Esophagus squamous epithelium (tissue), 5 donors: ENCODE measurements around the gene TMEM263. TPM values are rescaled to one million over a fixed set of nuclear protein-coding genes. Genes with fewer than 3 reads are reported as not detected.

Experiments used
- DNase-seq: peaks from one replicate; lab custom pipeline; 2025; lab: John Stamatoyannopoulos, UW
- H3K27ac ChIP-seq, 4 donors: fragments of 200-600 bp; sonication (generic); one replicate each; pipeline ENCODE4 v1.5.1; 2016 to 2019; ENCODE audit warnings: mild to moderate bottlenecking in 1 of 4
- H3K27me3 ChIP-seq, 4 donors: fragments of 200-600 bp; sonication (generic); 1 replicate in 3 of 4; 2 replicates in 1 of 4; pipeline versions ENCODE4 v1.5.1 to v1.6.0; 2017 to 2021; ENCODE audit warnings: antibody characterized with exemption in 1 of 4
- H3K36me3 ChIP-seq, 3 donors: fragments of 200-600 bp; sonication (generic); one replicate each; pipeline ENCODE4 v1.5.1; 2016 to 2019
- H3K4me1 ChIP-seq, 3 donors: fragments of 200-600 bp; sonication (generic); one replicate each; pipeline ENCODE4 v1.5.1; 2017 to 2019
- H3K4me3 ChIP-seq, 4 donors: fragments of 200-600 bp; sonication (generic); 1 replicate in 3 of 4; 2 replicates in 1 of 4; pipeline ENCODE4 v1.5.1; 2016 to 2019; ENCODE audit warnings: mild to moderate bottlenecking in 2 of 4, moderate library complexity in 1 of 4
- H3K9me3 ChIP-seq, 3 donors: fragments of 200-600 bp; sonication (generic); one replicate each; pipeline ENCODE4 v1.5.1; 2016 to 2019
- POLR2A ChIP-seq, 4 donors: fragments of 450-650 bp; IDR thresholded peaks; one replicate each; pipeline ENCODE4 v1.6.1; 2017; ENCODE audit warnings: antibody characterized with exemption in 4 of 4, mild to moderate bottlenecking in 4 of 4, moderate library complexity in 3 of 4
- WGBS, 2 donors: methylation state at CpG; one replicate each; pipeline ENCODE4 v1.1.5; 2018; 5-methylcytosine and 5-hydroxymethylcytosine counted together
- intact Hi-C: fragments of 100-400 bp; cut with DNase I; formaldehyde crosslinking; loops from one replicate; pipeline ENCODE4 v1.15.0; 2022
- total RNA-seq, 4 donors: library from RNA; depleted of rRNA; stranded (reverse); fragments of >200 nt; gene quantifications; one replicate each; pipeline ENCODE4 v1.1.0, GENCODE V29; 2016
- TF ChIP-seq, protein P1 (sequence below), 6 experiments: fragments of 450-650 bp in 4 of 6; fragments of 200-600 bp in 2 of 6; sonication (generic) in 2 of 6; IDR thresholded peaks; one replicate each; pipeline ENCODE4 v1.5.1; 2016 to 2019; ENCODE audit warnings: antibody characterized with exemption in 6 of 6, mild to moderate bottlenecking in 4 of 6, moderate library complexity in 4 of 6
- donor health status: DM: yes; HTN: yes; CAD: no.

TMEM263 gene
- 10 to 100 TPM in 2 of 4 donors, 1 to 10 TPM in 2; 5.1 to 12.0 (median 8.6) TPM for total RNA-seq

DNA sequence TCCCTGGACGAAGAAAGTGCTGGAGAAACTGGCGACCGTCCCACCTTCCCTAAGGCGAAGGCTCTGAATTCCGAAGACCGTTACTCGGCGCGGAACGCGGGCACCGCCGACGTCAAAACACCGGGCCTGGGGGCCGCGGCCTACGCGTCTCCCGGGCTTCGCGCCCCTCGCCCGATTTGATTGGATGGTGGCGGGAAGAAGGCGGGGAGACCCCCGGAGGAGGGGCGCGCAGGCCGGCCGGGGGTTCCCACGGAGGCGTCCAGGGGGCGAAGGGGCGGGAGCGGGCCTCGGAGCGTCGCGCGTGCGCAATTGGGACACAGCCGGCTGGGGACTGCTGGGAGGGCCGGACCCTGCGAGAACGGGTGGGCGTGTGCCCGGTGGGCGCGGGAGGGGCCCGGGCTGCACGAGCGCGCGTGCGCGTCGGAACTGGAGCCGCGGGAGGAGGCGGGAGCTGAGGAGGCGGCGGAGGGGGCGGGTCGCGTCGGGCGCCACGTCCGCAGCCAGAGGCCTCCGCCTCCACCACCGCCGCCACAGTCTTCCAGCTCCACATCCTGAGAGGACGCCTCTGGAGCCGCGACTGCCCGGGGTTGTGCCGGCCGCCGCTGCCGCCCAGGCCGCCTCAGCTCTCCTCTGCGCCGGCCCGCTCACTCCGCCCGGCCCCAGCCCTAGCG is at the start of gene TMEM263:
Gene TMEM263 (plus strand): TSS at position 531 of the 671 bp plus-strand sequence. CDS start 11,210 bp downstream, outside the sequence.
- intact Hi-C loops = loop anchor here (10.0 kb wide), 1 partner anchor 139 kb away; the partner anchor contains the start of gene CRY1
- peak; percentile 28 for DNase-seq
- no peaks in the 10 kb centered on the region for H3K9me3 ChIP-seq
- peak within 1 kb of the TSS; percentile 75 to 89 (median 81) for H3K4me3 ChIP-seq
- TF ChIP-seq POLR2A (IDR thresholded peaks at IDR 0.05) = peak in 3 of 4 donors; percentile 49 to 94 (median 93)
- TF ChIP-seq, protein P1, sequence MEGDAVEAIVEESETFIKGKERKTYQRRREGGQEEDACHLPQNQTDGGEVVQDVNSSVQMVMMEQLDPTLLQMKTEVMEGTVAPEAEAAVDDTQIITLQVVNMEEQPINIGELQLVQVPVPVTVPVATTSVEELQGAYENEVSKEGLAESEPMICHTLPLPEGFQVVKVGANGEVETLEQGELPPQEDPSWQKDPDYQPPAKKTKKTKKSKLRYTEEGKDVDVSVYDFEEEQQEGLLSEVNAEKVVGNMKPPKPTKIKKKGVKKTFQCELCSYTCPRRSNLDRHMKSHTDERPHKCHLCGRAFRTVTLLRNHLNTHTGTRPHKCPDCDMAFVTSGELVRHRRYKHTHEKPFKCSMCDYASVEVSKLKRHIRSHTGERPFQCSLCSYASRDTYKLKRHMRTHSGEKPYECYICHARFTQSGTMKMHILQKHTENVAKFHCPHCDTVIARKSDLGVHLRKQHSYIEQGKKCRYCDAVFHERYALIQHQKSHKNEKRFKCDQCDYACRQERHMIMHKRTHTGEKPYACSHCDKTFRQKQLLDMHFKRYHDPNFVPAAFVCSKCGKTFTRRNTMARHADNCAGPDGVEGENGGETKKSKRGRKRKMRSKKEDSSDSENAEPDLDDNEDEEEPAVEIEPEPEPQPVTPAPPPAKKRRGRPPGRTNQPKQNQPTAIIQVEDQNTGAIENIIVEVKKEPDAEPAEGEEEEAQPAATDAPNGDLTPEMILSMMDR (IDR thresholded peaks at IDR 0.05) = no peak
- H3K27ac ChIP-seq = peak within 1 kb of the TSS; percentile 89 to 95 (median 92)
- 0% methylated on average over 4 to 16 of the region's 88 CpGs for WGBS, 2 donors
- H3K36me3 ChIP-seq = no peaks in the 10 kb centered on the region
- H3K27me3 ChIP-seq = no peaks in the 10 kb centered on the region
- peaks cover 4 to 52% (median 24%) of the 10 kb centered on the region in 3 donors for H3K4me1 ChIP-seq

DNA sequence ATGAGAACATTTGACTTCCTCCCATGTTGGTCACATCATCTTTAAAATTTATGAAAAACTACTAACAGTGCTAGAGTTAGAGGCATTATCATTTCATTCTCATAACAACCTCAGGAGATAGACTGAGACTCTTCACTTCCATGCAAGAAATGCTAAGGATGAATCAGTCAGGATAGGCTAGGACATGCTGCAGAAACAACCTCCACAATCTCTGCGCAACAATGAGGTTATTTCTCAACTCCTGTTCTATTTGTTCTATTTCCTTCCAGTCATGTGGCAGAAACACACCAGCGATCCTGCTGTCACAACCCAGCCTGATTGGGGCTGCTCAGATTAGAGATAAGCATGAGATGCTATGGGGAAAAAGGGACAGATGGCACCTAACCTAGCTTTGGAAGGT is 49.0 kb upstream of the TMEM263 start:
- H3K36me3 ChIP-seq = no peaks in the 10 kb centered on the region
- no peak overlapping the region for H3K27ac ChIP-seq
- peaks cover 0 to 11% (median 5%) of the 10 kb centered on the region in 3 donors for H3K4me1 ChIP-seq
- WGBS, 2 donors = 50 to 51% methylated on average over 2 of the region's 2 CpGs
- no peak overlapping the region for H3K4me3 ChIP-seq
- intact Hi-C loops = no loop called here
- H3K9me3 ChIP-seq = no peaks in the 10 kb centered on the region
- peaks cover 0 to 65% (median 0%) of the 10 kb centered on the region in 4 donors for H3K27me3 ChIP-seq
- TF ChIP-seq POLR2A (IDR thresholded peaks at IDR 0.05) = no peak
- TF ChIP-seq, protein P1 (IDR thresholded peaks at IDR 0.05) = no peak
- no peak for DNase-seq

DNA sequence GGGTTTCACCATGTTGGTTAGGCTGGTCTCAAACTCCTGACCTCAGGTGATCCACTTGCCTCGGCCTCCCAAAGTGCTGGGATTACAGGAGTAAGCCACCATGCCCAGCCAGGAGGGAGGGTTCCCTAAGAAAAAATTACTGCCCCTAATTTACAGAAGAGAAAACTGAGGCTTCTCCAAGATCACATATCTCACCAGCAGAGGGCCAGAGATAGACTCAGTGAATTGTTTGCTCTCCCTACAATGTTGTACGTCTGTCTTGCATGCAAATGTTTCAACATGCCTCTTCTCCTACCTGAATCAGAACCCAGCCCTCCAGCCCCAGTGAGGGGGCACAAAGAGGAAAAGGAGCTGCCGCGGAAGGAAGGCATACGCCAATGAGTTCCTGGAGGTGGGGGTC is 48.3 kb upstream of the TMEM263 start:
- intact Hi-C loops = no loop called here
- Histone ChIP-seq H3K4me1 (peaks cover 0 to 11% (median 5%) of the 10 kb centered on the region in 3 donors), H3K4me3 (no peak overlapping the region), H3K27ac (no peak overlapping the region), H3K9me3 (no peaks in the 10 kb centered on the region), H3K27me3 (peaks cover 0 to 65% (median 0%) of the 10 kb centered on the region in 4 donors), H3K36me3 (no peaks in the 10 kb centered on the region)
- 22 to 41% methylated on average over 1 to 3 of the region's 5 CpGs for WGBS, 2 donors
- no peak for DNase-seq
- TF ChIP-seq, protein P1 (IDR thresholded peaks at IDR 0.05) = no peak
- TF ChIP-seq POLR2A (IDR thresholded peaks at IDR 0.05) = no peak

DNA sequence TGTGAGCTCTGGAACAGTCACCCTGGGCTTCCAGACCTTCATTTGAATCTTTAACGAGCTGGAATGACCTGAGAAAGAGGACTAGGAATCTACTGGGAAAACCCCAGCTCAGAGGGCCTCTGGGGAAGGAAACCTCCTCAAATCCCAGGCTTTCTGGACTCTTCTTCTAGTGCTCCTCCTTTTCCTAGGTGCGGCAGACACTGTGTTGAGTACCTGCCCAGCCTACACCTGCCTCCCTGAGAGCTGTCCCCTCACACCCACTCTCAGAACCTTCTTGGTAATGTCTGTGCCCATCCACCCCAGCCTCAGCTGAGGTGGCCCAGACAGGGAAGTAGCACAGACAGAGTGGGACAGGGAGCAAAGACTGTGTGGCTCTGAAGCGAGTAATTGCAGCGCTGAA is 47.9 kb upstream of the TMEM263 start:
- peaks cover 0 to 11% (median 5%) of the 10 kb centered on the region in 3 donors for H3K4me1 ChIP-seq
- H3K9me3 ChIP-seq = no peaks in the 10 kb centered on the region
- peaks cover 0 to 62% (median 0%) of the 10 kb centered on the region in 4 donors for H3K27me3 ChIP-seq
- no peak overlapping the region for H3K4me3 ChIP-seq
- no peak for DNase-seq
- intact Hi-C loops = no loop called here
- 68 to 77% methylated on average over 3 to 4 of the region's 4 CpGs for WGBS, 2 donors
- TF ChIP-seq, protein P1 (IDR thresholded peaks at IDR 0.05) = no peak
- no peak for TF ChIP-seq POLR2A (IDR thresholded peaks at IDR 0.05)
- no peaks in the 10 kb centered on the region for H3K36me3 ChIP-seq
- no peak overlapping the region for H3K27ac ChIP-seq

DNA sequence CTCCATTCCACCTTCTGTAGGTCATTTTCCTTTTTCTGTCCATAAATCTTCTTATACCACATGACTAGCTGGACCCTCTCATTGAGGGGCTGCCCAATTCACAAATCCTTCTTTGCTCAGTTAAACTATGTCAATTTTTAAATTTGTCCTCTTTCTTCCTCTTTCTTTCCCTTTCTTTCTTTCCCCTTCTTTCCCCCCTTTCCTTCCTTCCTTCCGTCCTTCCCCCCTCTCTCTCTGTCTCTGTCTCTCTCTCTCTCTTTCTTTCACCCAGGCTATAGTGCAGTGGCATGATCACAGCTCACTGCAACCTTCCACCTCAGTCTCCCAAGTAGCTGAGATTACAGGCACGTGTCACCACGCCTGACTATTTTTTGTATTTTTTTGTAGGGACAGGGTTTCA is 47.1 kb upstream of the TMEM263 start:
- Histone ChIP-seq H3K9me3 (no peaks in the 10 kb centered on the region), H3K27ac (no peak overlapping the region), H3K4me3 (no peak overlapping the region), H3K27me3 (peaks cover 0 to 55% (median 0%) of the 10 kb centered on the region in 4 donors), H3K4me1 (peaks cover 0 to 3% (median under 1%) of the 10 kb centered on the region in 3 donors), H3K36me3 (no peaks in the 10 kb centered on the region)
- intact Hi-C loops = no loop called here
- DNase-seq = no peak
- TF ChIP-seq, protein P1 (IDR thresholded peaks at IDR 0.05) = no peak
- TF ChIP-seq POLR2A (IDR thresholded peaks at IDR 0.05) = no peak
- WGBS, 2 donors = 80 to 89% methylated on average over 3 of the region's 3 CpGs
